ENCODE measurements around the gene TNKS2.

The TNKS2 gene

GRCh38 chr10:91843083-91843482 lies 44.9 kb downstream of the TNKS2 start:
- DNase-seq (ENCODE audit: low spot score in 2 of 2) (no peak), ATAC-seq (replicated peaks; ENCODE audit: extremely low read depth, poor library complexity, severe bottlenecking) (no peak)
- H3K27ac Mint-ChIP-seq (ENCODE audit: low read depth) = no peak overlapping the region
- H3K4me3 Mint-ChIP-seq = no peak overlapping the region
- H3K36me3 Mint-ChIP-seq (ENCODE audit: insufficient read depth) = peaks cover 66% of the 10 kb centered on the region
- H3K9me3 Mint-ChIP-seq = no peaks in the 10 kb centered on the region
- H3K27me3 Mint-ChIP-seq = no peaks in the 10 kb centered on the region
- no peaks in the 10 kb centered on the region for H3K4me1 Mint-ChIP-seq

GRCh38 chr10:91856637-91857036 lies 58.4 kb downstream of the TNKS2 start:
- no peaks in the 10 kb centered on the region for H3K4me1 Mint-ChIP-seq
- no peaks in the 10 kb centered on the region for H3K27me3 Mint-ChIP-seq
- H3K27ac Mint-ChIP-seq (ENCODE audit: low read depth) = no peak overlapping the region
- DNase-seq (ENCODE audit: low spot score in 2 of 2) = no peak
- H3K36me3 Mint-ChIP-seq (ENCODE audit: insufficient read depth) = peaks cover 81% of the 10 kb centered on the region
- H3K9me3 Mint-ChIP-seq = no peaks in the 10 kb centered on the region
- no peak overlapping the region for H3K4me3 Mint-ChIP-seq
- no peak for ATAC-seq (replicated peaks; ENCODE audit: extremely low read depth, poor library complexity, severe bottlenecking)

GRCh38 chr10:91860885-91861284 lies 62.7 kb downstream of the TNKS2 start:
- Mint-ChIP-seq H3K27me3 (no peaks in the 10 kb centered on the region), H3K9me3 (no peaks in the 10 kb centered on the region), H3K4me1 (no peaks in the 10 kb centered on the region), H3K27ac (ENCODE audit: low read depth) (no peak overlapping the region), H3K36me3 (ENCODE audit: insufficient read depth) (peaks cover 70% of the 10 kb centered on the region), H3K4me3 (no peak overlapping the region)
- ATAC-seq (replicated peaks; ENCODE audit: extremely low read depth, poor library complexity, severe bottlenecking) (no peak), DNase-seq (ENCODE audit: low spot score in 2 of 2) (no peak)

GRCh38 chr10:91864099-91864498 lies 65.9 kb downstream of the TNKS2 start:
- Mint-ChIP-seq H3K9me3 (no peaks in the 10 kb centered on the region), H3K27ac (ENCODE audit: low read depth) (no peak overlapping the region), H3K27me3 (no peaks in the 10 kb centered on the region), H3K36me3 (ENCODE audit: insufficient read depth) (peaks cover 46% of the 10 kb centered on the region), H3K4me1 (no peaks in the 10 kb centered on the region), H3K4me3 (no peak overlapping the region)
- DNase-seq (ENCODE audit: low spot score in 2 of 2) (no peak), ATAC-seq (replicated peaks; ENCODE audit: extremely low read depth, poor library complexity, severe bottlenecking) (no peak)

GRCh38 chr10:91864744-91865143 lies 66.5 kb downstream of the TNKS2 start:
- H3K4me1 Mint-ChIP-seq = no peaks in the 10 kb centered on the region
- DNase-seq (ENCODE audit: low spot score in 2 of 2) (no peak), ATAC-seq (replicated peaks; ENCODE audit: extremely low read depth, poor library complexity, severe bottlenecking) (no peak)
- H3K4me3 Mint-ChIP-seq = no peak overlapping the region
- peaks cover 43% of the 10 kb centered on the region for H3K36me3 Mint-ChIP-seq (ENCODE audit: insufficient read depth)
- no peaks in the 10 kb centered on the region for H3K27me3 Mint-ChIP-seq
- H3K27ac Mint-ChIP-seq (ENCODE audit: low read depth) = no peak overlapping the region
- no peaks in the 10 kb centered on the region for H3K9me3 Mint-ChIP-seq

- H3K9me3 Mint-ChIP-seq = no peaks in the 10 kb centered on the region
- H3K36me3 Mint-ChIP-seq (ENCODE audit: insufficient read depth) = peaks cover 36% of the 10 kb centered on the region
- no peak for ATAC-seq (replicated peaks; ENCODE audit: extremely low read depth, poor library complexity, severe bottlenecking)
- H3K4me1 Mint-ChIP-seq = no peaks in the 10 kb centered on the region
- H3K27me3 Mint-ChIP-seq = no peaks in the 10 kb centered on the region
- no peak overlapping the region for H3K4me3 Mint-ChIP-seq
- no peak overlapping the region for H3K27ac Mint-ChIP-seq (ENCODE audit: low read depth)
- DNase-seq (ENCODE audit: low spot score in 2 of 2) = no peak
Observed at GRCh38 chr10:91865562-91866081, 67.4 kb downstream of the TNKS2 start.

- H3K4me3 Mint-ChIP-seq = no peak overlapping the region
- H3K36me3 Mint-ChIP-seq (ENCODE audit: insufficient read depth) = no peaks in the 10 kb centered on the region
- no peaks in the 10 kb centered on the region for H3K9me3 Mint-ChIP-seq
- no peaks in the 10 kb centered on the region for H3K27me3 Mint-ChIP-seq
- ATAC-seq (replicated peaks; ENCODE audit: extremely low read depth, poor library complexity, severe bottlenecking) (no peak), DNase-seq (ENCODE audit: low spot score in 2 of 2) (no peak)
- no peak overlapping the region for H3K27ac Mint-ChIP-seq (ENCODE audit: low read depth)
- H3K4me1 Mint-ChIP-seq = no peaks in the 10 kb centered on the region
Observed at GRCh38 chr10:91875156-91875555, 76.9 kb downstream of the TNKS2 start.

- H3K9me3 Mint-ChIP-seq = no peaks in the 10 kb centered on the region
- H3K36me3 Mint-ChIP-seq (ENCODE audit: insufficient read depth) = no peaks in the 10 kb centered on the region
- no peaks in the 10 kb centered on the region for H3K4me1 Mint-ChIP-seq
- H3K27me3 Mint-ChIP-seq = no peaks in the 10 kb centered on the region
- H3K27ac Mint-ChIP-seq (ENCODE audit: low read depth) = no peak overlapping the region
- DNase-seq (ENCODE audit: low spot score in 2 of 2) (no peak), ATAC-seq (replicated peaks; ENCODE audit: extremely low read depth, poor library complexity, severe bottlenecking) (no peak)
- no peak overlapping the region for H3K4me3 Mint-ChIP-seq
Observed at GRCh38 chr10:91875779-91876178, 77.6 kb downstream of the TNKS2 start.

- DNase-seq (ENCODE audit: low spot score in 2 of 2) (no peak), ATAC-seq (replicated peaks; ENCODE audit: extremely low read depth, poor library complexity, severe bottlenecking) (no peak)
- Mint-ChIP-seq H3K4me1 (no peaks in the 10 kb centered on the region), H3K4me3 (no peak overlapping the region), H3K27ac (ENCODE audit: low read depth) (no peak overlapping the region), H3K36me3 (ENCODE audit: insufficient read depth) (no peaks in the 10 kb centered on the region), H3K9me3 (no peaks in the 10 kb centered on the region), H3K27me3 (no peaks in the 10 kb centered on the region)
Observed at GRCh38 chr10:91879515-91880170, 81.4 kb downstream of the TNKS2 start.

- DNase-seq (ENCODE audit: low spot score in 2 of 2) = no peak
- H3K4me3 Mint-ChIP-seq = no peak overlapping the region
- no peaks in the 10 kb centered on the region for H3K27me3 Mint-ChIP-seq
- ATAC-seq (replicated peaks; ENCODE audit: extremely low read depth, poor library complexity, severe bottlenecking) = no peak
- H3K4me1 Mint-ChIP-seq = no peaks in the 10 kb centered on the region
- H3K9me3 Mint-ChIP-seq = no peaks in the 10 kb centered on the region
- no peaks in the 10 kb centered on the region for H3K36me3 Mint-ChIP-seq (ENCODE audit: insufficient read depth)
- H3K27ac Mint-ChIP-seq (ENCODE audit: low read depth) = no peak overlapping the region
Observed at GRCh38 chr10:91880310-91880709, 82.1 kb downstream of the TNKS2 start.

- Mint-ChIP-seq H3K27me3 (no peaks in the 10 kb centered on the region), H3K4me3 (no peak overlapping the region), H3K27ac (ENCODE audit: low read depth) (no peak overlapping the region), H3K4me1 (peaks cover 13% of the 10 kb centered on the region), H3K9me3 (no peaks in the 10 kb centered on the region), H3K36me3 (ENCODE audit: insufficient read depth) (no peaks in the 10 kb centered on the region)
- DNase-seq (ENCODE audit: low spot score in 2 of 2) (no peak), ATAC-seq (replicated peaks; ENCODE audit: extremely low read depth, poor library complexity, severe bottlenecking) (no peak)
Observed at GRCh38 chr10:91883549-91884444, 85.6 kb downstream of the TNKS2 start.

- H3K36me3 Mint-ChIP-seq (ENCODE audit: insufficient read depth) = no peaks in the 10 kb centered on the region
- no peak overlapping the region for H3K4me3 Mint-ChIP-seq
- no peaks in the 10 kb centered on the region for H3K9me3 Mint-ChIP-seq
- ATAC-seq (replicated peaks; ENCODE audit: extremely low read depth, poor library complexity, severe bottlenecking) (no peak), DNase-seq (ENCODE audit: low spot score in 2 of 2) (no peak)
- peaks cover 7% of the 10 kb centered on the region for H3K27me3 Mint-ChIP-seq
- H3K4me1 Mint-ChIP-seq = peaks cover 13% of the 10 kb centered on the region
- no peak overlapping the region for H3K27ac Mint-ChIP-seq (ENCODE audit: low read depth)
Observed at GRCh38 chr10:91884536-91884935, 86.3 kb downstream of the TNKS2 start.
